WTC11 (cell line): Measurements from ENCODE around the gene TNFRSF11A. TPM values are rescaled to one million over a fixed set of nuclear protein-coding genes. Genes with fewer than 3 reads are reported as not detected.

ENCODE experiments used
- ATAC-seq: fragments of 200-7000 bp; cut with Tn5 transposase; 2 replicates; pipeline ENCODE4 v1.10.0; 2021; ENCODE audit warnings: mild to moderate bottlenecking, moderate library complexity
- CTCF ChIA-PET: fragments of 300-600 bp; sonication (Branson Sonifier 250); formaldehyde crosslinking; loops from one replicate; lab custom pipeline; 2021; ENCODE audit warnings: antibody characterized with exemption; lab: Charles Lee
- POLR2A ChIA-PET: fragments of 350-600 bp; sonication (Branson Sonifier 250); formaldehyde crosslinking; loops from one replicate; lab custom pipeline; 2021; ENCODE audit warnings: antibody characterized with exemption; lab: Charles Lee
- DNase-seq: peaks from one replicate; pipeline ENCODE4 v3.0.0; 2021; ENCODE audit warnings: low spot score
- H3K27ac Mint-ChIP-seq: 2 replicates; pipeline ENCODE4 v1.8.0; 2021; ENCODE audit warnings: mixed read lengths
- H3K27me3 Mint-ChIP-seq: 2 replicates; pipeline ENCODE4 v1.8.0; 2021; ENCODE audit warnings: low read depth, mild to moderate bottlenecking, moderate library complexity, mixed read lengths
- H3K36me3 Mint-ChIP-seq: 2 replicates; pipeline ENCODE4 v1.8.0; 2021; ENCODE audit warnings: mixed read lengths
- H3K4me1 Mint-ChIP-seq: 2 replicates; pipeline ENCODE4 v1.8.0; 2022; ENCODE audit warnings: mixed read lengths
- H3K4me3 Mint-ChIP-seq: 2 replicates; pipeline ENCODE4 v1.8.0; 2021; ENCODE audit warnings: mild to moderate bottlenecking, moderate library complexity, mixed read lengths
- H3K9me3 Mint-ChIP-seq: 2 replicates; pipeline ENCODE4 v1.8.0; 2021; ENCODE audit warnings: mixed read lengths
- AR ChIP-seq: fragments of 250-450 bp; sonication (Bioruptor Pico); IDR thresholded peaks from 2 replicates; pipeline ENCODE4 v1.9.0; 2021; ENCODE audit warnings: mild to moderate bottlenecking
- CBFB ChIP-seq: sonication (generic); formaldehyde crosslinking; IDR thresholded peaks from 2 replicates; pipeline ENCODE4 v1.8.1; 2022; ENCODE audit warnings: mild to moderate bottlenecking, low read depth, missing genetic modification reagents
- E2F1 ChIP-seq: sonication (generic); formaldehyde crosslinking; IDR thresholded peaks from 2 replicates; pipeline ENCODE4 v1.8.0; 2022; ENCODE audit warnings: mild to moderate bottlenecking, missing genetic modification reagents
- E2F4 ChIP-seq: sonication (generic); formaldehyde crosslinking; IDR thresholded peaks from 2 replicates; pipeline ENCODE4 v1.8.1; 2022; ENCODE audit warnings: low read depth, mild to moderate bottlenecking, moderate library complexity, missing genetic modification reagents, borderline replicate concordance
- KAT7 ChIP-seq: sonication (generic); formaldehyde crosslinking; IDR thresholded peaks from 2 replicates; pipeline ENCODE4 v1.8.1; 2023; ENCODE audit warnings: missing genetic modification reagents, mild to moderate bottlenecking, borderline replicate concordance
- NFE2L1 ChIP-seq: sonication (generic); formaldehyde crosslinking; IDR thresholded peaks from 2 replicates; pipeline ENCODE4 v1.8.1; 2023; ENCODE audit warnings: missing genetic modification reagents
- NFYB ChIP-seq: sonication (generic); formaldehyde crosslinking; conservative IDR thresholded peaks from 2 replicates; pipeline ENCODE4 v1.8.0; 2022; ENCODE audit warnings: low read depth, missing genetic modification reagents
- OVOL2 ChIP-seq: fragments of 250-450 bp; sonication (Bioruptor Pico); IDR thresholded peaks from 2 replicates; pipeline ENCODE4 v1.9.0; 2021; ENCODE audit warnings: mild to moderate bottlenecking, borderline replicate concordance
- RORB ChIP-seq: fragments of 250-450 bp; sonication (Bioruptor Pico); IDR thresholded peaks from 2 replicates; pipeline ENCODE4 v1.9.0; 2021; ENCODE audit warnings: mild to moderate bottlenecking
- SMAD4 ChIP-seq: sonication (generic); formaldehyde crosslinking; IDR thresholded peaks from 2 replicates; pipeline ENCODE4 v1.8.0; 2022; ENCODE audit warnings: mild to moderate bottlenecking, missing genetic modification reagents
- SP1 ChIP-seq: sonication (generic); formaldehyde crosslinking; conservative IDR thresholded peaks from 2 replicates; pipeline ENCODE4 v1.8.1; 2022; ENCODE audit warnings: missing genetic modification reagents
- ZBTB21 ChIP-seq: sonication (generic); formaldehyde crosslinking; IDR thresholded peaks from 2 replicates; pipeline ENCODE4 v1.8.1; 2023; ENCODE audit warnings: mild to moderate bottlenecking, missing genetic modification reagents, borderline replicate concordance
- ZNF281 ChIP-seq: sonication (generic); formaldehyde crosslinking; IDR thresholded peaks from 2 replicates; pipeline ENCODE4 v1.8.0; 2023; ENCODE audit warnings: mild to moderate bottlenecking, missing genetic modification reagents
- ZNF317 ChIP-seq: sonication (generic); formaldehyde crosslinking; IDR thresholded peaks from 2 replicates; pipeline ENCODE4 v1.8.1; 2023; ENCODE audit warnings: low read depth, mild to moderate bottlenecking, moderate library complexity, missing genetic modification reagents, borderline replicate concordance
- ZNF416 ChIP-seq: fragments of 250-450 bp; sonication (Bioruptor Pico); IDR thresholded peaks from 2 replicates; pipeline ENCODE4 v1.9.0; 2021; ENCODE audit warnings: mild to moderate bottlenecking, inconsistent platforms
- ZSCAN18 ChIP-seq: fragments of 250-450 bp; sonication (Bioruptor Pico); IDR thresholded peaks from 2 replicates; pipeline ENCODE4 v2.1.2; 2022; ENCODE audit warnings: mild to moderate bottlenecking, moderate library complexity
- total RNA-seq: library from RNA; stranded (reverse); gene quantifications from 3 replicates; pipeline ENCODE4 v1.2.3, GENCODE V29; 2021
- TF ChIP-seq, protein P1 (sequence below): sonication (generic); formaldehyde crosslinking; conservative IDR thresholded peaks from 2 replicates; pipeline ENCODE4 v1.8.1; 2023; ENCODE audit warnings: mild to moderate bottlenecking, low read depth, missing genetic modification reagents, moderate library complexity
- TF ChIP-seq, protein P2 (sequence below): sonication (generic); formaldehyde crosslinking; IDR thresholded peaks from 2 replicates; pipeline ENCODE4 v1.8.1; 2022; ENCODE audit warnings: mild to moderate bottlenecking, moderate library complexity, missing genetic modification reagents
- TF ChIP-seq, protein P3 (sequence below): fragments of 250-450 bp; sonication (Bioruptor Pico); IDR thresholded peaks from 2 replicates; pipeline ENCODE4 v1.9.0; 2021; ENCODE audit warnings: moderate library complexity, mild to moderate bottlenecking, inconsistent platforms, borderline replicate concordance
- TF ChIP-seq, protein P4 (sequence below): sonication (generic); formaldehyde crosslinking; IDR thresholded peaks from 2 replicates; pipeline ENCODE4 v1.8.1; 2022; ENCODE audit warnings: mild to moderate bottlenecking, missing genetic modification reagents, moderate library complexity, borderline replicate concordance

The TNFRSF11A gene
- total RNA-seq, 1 experiment from 2014 or later = 4.9 TPM

DNA sequence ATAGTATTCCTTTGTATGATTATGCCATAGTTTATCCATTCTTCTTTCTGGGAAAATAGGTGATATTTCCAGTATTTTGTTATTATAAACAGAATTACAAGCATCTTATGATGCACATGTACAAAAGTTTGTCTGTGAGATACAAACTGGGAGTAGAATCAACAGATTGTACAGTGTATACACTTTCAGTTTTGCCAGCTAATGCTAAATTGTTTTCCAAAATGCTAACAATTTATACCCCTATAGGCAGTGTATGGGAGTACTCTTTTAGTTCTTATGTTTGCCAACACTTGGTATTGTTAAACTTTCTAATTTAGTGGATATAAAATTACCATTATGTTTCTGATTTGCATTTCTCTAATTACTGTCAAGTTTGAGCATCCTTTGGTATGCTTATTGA lies 31.0 kb upstream of the TNFRSF11A start (continued):
- no peak for TF ChIP-seq ZSCAN18
- no peak for TF ChIP-seq RORB (CRISPR knock-in tag)
- TF ChIP-seq CBFB (CRISPR knock-in tag) = no peak
- TF ChIP-seq NFYB (CRISPR knock-in tag) = no peak
- TF ChIP-seq, protein P1, sequence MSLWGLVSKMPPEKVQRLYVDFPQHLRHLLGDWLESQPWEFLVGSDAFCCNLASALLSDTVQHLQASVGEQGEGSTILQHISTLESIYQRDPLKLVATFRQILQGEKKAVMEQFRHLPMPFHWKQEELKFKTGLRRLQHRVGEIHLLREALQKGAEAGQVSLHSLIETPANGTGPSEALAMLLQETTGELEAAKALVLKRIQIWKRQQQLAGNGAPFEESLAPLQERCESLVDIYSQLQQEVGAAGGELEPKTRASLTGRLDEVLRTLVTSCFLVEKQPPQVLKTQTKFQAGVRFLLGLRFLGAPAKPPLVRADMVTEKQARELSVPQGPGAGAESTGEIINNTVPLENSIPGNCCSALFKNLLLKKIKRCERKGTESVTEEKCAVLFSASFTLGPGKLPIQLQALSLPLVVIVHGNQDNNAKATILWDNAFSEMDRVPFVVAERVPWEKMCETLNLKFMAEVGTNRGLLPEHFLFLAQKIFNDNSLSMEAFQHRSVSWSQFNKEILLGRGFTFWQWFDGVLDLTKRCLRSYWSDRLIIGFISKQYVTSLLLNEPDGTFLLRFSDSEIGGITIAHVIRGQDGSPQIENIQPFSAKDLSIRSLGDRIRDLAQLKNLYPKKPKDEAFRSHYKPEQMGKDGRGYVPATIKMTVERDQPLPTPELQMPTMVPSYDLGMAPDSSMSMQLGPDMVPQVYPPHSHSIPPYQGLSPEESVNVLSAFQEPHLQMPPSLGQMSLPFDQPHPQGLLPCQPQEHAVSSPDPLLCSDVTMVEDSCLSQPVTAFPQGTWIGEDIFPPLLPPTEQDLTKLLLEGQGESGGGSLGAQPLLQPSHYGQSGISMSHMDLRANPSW (CRISPR knock-in tag) = no peak
- TF ChIP-seq ZBTB21 (CRISPR knock-in tag) = no peak
- TF ChIP-seq, protein P2, sequence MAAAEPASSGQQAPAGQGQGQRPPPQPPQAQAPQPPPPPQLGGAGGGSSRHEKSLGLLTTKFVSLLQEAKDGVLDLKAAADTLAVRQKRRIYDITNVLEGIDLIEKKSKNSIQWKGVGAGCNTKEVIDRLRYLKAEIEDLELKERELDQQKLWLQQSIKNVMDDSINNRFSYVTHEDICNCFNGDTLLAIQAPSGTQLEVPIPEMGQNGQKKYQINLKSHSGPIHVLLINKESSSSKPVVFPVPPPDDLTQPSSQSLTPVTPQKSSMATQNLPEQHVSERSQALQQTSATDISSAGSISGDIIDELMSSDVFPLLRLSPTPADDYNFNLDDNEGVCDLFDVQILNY (CRISPR knock-in tag) = no peak
- no peak for TF ChIP-seq SP1 (CRISPR knock-in tag)
- TF ChIP-seq, all 79 proteins: peak for 0

DNA sequence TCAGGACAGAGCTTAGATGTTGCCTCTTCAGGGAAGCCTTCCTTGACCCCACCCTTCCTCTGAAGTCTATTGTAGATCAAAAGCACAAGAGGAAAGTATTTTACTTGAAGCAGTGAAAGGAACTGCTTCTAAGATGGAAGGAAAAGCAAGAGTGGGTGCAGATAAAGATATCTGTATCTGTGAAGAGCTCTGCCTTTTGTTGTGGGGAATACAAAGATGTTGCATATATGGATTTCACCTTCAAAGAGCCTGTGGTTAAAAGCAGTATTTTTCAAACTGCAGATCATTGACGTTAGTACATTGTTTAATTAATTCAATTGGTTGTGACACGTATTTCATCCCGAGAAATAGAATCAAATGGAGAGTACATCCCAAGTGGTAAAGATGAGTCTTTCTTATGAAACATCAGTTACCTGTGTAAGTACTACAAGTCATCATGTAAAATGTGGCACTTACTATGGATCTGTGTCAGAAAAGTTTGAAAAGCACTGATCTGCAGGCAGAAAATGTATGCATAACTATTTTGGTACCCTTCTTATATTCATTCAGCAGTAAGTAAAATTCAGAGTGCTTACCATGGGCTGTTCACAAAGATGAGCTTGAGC lies 24.6 kb upstream of the TNFRSF11A start:
- Mint-ChIP-seq H3K27ac (no peak overlapping the region), H3K9me3 (no peaks in the 10 kb centered on the region), H3K36me3 (peaks cover 22% of the 10 kb centered on the region), H3K4me3 (no peak overlapping the region), H3K4me1 (peaks cover 2% of the 10 kb centered on the region; the same call in 1 of the 2 replicates), H3K27me3 (no peaks in the 10 kb centered on the region)
- ChIA-PET CTCF (no interaction called here), POLR2A (no interaction called here)
- no peak for ATAC-seq
- DNase-seq = no peak
- TF ChIP-seq, protein P3, sequence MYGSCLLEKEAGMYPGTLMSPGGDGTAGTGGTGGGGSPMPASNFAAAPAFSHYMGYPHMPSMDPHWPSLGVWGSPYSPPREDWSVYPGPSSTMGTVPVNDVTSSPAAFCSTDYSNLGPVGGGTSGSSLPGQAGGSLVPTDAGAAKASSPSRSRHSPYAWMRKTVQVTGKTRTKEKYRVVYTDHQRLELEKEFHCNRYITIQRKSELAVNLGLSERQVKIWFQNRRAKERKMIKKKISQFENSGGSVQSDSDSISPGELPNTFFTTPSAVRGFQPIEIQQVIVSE (CRISPR knock-in tag) = no peak
- TF ChIP-seq ZNF281 (CRISPR knock-in tag) (no peak), SMAD4 (CRISPR knock-in tag) (no peak), OVOL2 (CRISPR knock-in tag) (no peak), E2F4 (CRISPR knock-in tag) (no peak), RORB (CRISPR knock-in tag) (no peak), SP1 (CRISPR knock-in tag) (no peak), E2F1 (CRISPR knock-in tag) (no peak), ZNF317 (CRISPR knock-in tag) (no peak), NFE2L1 (CRISPR knock-in tag) (no peak), KAT7 (CRISPR knock-in tag) (no peak), ZNF416 (CRISPR knock-in tag) (no peak), AR (CRISPR knock-in tag) (no peak)
- TF ChIP-seq, protein P4, sequence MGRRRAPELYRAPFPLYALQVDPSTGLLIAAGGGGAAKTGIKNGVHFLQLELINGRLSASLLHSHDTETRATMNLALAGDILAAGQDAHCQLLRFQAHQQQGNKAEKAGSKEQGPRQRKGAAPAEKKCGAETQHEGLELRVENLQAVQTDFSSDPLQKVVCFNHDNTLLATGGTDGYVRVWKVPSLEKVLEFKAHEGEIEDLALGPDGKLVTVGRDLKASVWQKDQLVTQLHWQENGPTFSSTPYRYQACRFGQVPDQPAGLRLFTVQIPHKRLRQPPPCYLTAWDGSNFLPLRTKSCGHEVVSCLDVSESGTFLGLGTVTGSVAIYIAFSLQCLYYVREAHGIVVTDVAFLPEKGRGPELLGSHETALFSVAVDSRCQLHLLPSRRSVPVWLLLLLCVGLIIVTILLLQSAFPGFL (CRISPR knock-in tag) = no peak
